HUDEP-2 (cell line): Measurements from ENCODE around the gene NEK11.

ENCODE experiments used
- DNase-seq, 76 experiments: peaks; one replicate each; lab custom pipeline; 2025; ENCODE audit not compliant: unreplicated experiment in 76 of 76; lab: John Stamatoyannopoulos, UW

Gene NEK11

DNA sequence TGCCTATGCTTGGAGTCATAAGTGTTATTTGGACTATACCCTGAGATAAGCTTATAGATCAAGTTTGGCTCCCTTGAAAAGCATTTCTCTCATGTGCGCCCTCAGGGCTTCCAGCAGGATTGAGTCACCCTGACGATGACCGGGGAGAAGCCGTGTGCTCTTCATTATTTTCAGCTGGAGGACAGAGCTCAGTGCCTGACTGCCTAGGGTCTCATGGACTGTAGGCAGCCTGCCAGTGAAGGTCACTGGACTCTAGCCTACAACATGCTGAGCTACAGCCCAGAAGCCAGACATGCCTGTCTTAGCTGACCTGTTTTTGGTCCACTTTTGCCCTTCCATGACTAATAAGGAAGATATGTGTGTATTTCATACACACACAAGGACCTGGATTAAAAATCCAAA is 323.3 kb downstream of the NEK11 start:
- no peak for DNase-seq

DNA sequence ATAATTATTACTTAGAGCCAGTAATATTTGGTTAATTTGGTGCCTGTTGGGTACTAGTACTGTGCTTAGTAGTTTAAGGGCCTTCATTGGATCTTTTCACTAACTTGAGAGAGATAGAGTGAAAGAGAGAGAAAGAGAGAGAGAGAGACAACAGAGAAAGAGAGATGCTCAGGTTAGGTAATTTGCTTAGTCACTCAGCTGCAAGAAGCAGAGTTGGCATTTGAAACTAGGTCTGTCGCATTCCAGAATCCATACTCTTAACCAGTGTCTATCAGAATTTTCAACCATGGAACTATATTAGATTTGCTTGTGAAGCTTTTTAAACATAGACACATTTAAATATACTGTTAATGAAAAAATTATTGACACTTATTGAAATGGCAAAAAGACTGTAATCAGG is 323.8 kb downstream of the NEK11 start:
- DNase-seq, result no peak

DNA sequence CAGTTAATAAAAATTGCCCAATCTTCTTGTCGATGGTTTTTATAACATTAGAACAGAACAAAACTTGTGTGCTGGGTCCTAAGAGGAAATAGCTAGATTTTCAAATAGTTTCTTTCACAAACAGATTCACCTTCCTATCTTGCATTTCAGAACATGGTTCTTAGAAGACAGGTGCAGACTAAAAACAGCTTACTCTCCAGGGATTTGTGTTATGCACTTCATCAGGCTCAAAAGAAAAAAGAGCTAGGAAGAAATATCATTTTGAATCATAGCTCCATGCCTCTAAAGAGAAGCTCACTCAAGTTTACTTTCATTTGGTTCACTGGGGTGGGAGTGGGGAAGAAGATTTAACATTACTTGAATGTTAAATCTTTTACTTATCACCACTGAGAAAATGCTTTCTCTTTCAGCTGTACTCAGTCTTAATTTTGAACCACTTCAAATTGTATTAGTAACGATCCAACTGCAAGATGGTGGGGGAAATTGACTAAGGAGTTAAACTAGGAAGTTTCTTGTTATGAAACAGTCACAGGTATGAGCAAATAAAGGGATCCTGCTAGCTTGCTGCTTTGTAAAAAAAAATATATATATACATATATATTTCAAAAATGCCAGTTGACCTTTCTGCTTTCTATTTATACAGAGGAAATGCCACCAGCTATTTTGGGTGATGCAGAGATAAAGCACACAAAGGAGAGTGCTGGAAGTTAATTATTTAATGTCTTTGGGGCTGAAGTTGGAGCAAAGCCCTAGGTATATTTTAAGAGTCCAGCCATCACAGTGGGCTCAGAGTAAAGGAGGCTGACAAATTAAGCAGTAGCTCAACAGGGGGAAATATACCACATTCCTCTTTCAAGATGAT is 326.6 kb downstream of the NEK11 start:
- DNase-seq, result no peak

DNA sequence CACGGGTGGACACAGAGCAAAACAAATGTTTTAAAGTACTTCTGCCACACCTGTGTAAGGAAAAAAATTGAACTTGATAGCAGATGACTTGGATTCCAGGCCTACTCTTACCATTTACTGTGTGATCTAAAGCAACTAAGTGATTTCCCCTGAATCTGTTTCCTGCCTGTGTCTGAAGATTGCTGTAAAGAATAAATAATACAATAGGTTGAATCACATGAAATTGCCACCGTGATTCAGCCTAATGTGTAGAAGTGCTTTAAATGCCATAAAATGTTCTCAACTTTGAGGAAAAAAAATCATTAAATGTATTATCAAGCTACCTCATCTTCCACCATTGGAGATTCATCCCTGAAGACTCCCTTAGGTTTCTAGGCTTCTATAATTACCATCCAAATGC is 327.3 kb downstream of the NEK11 start:
- no peak for DNase-seq

DNA sequence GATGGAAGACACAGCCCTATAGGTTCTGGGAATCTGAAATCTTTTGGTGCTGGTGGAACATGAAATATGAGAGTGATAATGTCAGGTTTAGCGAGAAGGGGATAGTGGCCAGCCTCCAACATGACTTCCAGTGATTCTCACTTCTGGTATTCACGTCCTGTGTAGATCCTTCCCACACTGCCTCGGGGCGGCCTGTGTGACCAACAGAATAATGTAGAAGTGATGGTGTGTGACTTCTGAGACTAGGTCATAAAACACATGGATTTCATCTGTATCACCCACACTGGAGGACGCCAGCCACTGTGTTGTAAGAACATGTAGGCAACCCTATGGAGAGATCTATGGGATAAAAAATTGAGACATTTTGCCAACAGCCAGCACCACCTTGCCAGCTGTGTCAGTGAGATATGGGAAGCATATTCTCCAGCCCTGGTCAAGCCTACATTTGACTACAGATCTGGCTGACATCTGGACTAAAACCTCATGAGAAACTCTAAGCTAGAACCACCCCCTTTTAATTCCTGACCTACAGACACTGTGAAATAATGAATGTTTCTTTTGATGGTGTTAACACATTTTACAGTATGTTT is 329.4 kb downstream of the NEK11 start:
- DNase-seq, result peak in 60 of 76 experiments; percentile 2 to 82 (median 32)

DNA sequence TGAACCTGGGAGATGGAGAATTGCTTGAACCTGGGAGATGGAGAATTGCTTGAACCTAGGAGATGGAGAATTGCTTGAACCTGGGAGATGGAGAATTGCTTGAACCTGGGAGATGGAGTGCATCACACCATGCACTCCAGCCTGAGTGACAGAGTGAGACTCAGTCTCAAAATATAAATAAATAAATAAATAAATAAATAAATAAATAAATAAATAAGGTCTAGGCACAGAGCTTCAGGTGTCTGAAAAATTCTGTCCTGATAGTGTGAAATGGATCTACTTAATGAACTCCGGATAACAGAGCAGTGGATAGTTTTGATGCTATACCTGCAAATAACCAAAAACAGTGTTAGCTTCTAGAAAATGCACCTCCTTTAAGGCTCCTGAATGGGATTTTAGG is 330.6 kb downstream of the NEK11 start:
- DNase-seq, result no peak

DNA sequence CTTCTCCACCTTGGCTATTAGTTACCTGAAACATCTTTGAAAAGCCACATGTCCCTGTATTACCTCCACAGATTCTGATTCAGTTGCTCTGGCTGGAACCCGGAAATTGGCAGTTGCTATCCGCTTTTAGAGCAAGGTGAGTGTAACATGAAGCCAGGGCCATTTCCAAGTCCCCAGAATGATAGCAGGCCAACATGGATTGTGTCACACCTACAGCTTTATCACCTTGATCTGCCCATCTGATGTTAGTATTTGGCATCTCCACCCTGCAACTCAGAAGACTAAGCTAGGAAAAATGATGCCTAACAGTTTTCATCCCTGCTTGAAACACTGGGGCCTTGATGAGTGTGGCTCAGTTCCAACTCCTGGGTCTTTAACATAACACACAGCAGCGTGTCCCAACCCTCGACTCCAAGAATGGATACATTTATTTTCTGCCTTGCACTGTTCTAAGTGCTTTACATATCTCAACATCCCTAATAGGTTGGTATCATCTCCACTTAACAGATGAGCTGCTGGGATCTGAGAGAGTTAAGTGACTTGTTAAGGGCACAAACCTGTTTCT is 333.6 kb downstream of the NEK11 start:
- DNase-seq, result no peak

DNA sequence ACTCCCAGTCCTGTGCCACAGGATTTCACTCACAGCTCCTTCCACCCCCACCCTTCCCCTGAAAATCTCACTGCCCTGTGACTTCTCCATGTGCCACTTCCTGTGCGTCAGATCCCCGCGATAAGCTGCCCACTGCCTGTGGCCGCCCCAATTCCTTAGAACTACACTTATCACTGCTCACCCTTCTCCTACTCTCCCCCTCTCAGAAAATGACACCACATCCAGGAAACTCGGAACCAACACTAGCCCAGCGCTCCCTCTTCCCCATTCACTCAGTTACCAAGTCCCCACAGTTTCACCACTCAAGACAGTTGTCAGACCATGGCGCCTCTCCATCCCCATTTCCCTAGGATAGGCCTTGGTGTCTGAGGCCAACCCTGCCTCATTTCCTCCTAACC is 334.4 kb downstream of the NEK11 start:
- peak in 29 of 76 experiments; percentile 4 to 42 (median 19) for DNase-seq

DNA sequence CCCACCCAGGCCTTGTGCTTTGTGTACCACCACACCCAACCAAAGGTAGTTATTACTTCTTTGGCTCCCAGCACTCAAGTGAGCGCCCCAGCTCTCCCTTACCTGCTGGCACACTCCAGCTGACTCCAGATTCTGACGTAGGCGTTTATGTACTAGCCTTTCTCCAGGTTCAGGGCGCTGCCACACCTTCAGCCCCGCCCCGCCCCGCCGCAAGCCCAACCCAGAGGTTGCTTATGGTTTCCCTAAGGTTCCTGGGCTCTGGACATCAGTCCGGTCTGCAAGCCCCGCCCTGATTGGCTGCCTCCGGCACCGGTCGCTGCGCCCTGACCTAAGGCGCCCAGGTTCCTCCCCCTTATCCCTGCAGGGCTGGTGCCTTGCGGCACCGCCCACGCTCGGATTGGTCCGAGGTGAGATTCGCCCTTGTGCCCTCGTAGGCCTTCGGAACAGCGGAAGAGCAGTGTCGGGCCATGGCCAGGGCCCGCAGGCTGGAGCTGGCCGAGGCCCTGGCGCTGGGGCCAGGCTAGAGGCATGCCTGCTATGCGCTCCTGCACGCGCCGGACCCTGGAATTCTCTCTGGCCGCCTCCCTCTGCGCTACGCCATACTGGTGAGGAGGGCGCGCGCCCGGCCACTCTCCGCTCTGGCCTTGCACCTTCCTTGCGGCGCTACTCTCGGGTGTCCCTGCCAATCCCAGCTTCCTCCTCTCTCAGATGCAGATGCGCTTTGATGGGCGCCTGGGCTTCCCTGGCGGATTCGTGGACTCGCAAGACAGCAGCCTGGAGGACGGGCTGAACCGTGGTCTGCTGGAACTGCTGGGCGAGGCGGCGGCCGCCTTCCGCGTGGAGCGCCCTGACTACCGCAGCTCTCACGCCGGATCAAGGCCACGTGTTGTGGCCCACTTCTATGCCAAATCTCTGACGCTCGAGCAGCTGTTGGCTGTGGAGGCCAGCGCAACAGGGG is 335.1 kb downstream of the NEK11 start:
- DNase-seq, result peak in 75 of 76 experiments; percentile 23 to 88 (median 73)

DNA sequence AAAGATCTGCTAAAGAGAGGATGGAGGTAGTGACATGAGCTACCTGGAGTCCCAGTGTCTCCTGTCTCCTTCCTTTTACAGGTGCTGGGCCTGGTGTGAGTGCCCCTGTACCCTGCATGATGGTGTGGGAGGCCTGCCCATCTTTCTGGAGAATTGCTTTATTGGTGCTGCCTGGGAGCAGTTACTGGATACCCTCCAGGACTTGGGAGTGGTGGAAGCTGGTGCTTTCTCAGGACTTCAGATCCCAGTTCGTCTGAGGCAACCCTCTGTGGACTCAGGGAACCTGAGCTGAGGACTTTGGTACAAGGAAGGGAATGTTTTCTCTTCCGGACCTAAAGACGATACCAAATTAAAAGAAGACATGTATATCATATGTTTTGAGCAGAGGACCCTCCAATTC is 336.6 kb downstream of the NEK11 start:
- no peak for DNase-seq

DNA sequence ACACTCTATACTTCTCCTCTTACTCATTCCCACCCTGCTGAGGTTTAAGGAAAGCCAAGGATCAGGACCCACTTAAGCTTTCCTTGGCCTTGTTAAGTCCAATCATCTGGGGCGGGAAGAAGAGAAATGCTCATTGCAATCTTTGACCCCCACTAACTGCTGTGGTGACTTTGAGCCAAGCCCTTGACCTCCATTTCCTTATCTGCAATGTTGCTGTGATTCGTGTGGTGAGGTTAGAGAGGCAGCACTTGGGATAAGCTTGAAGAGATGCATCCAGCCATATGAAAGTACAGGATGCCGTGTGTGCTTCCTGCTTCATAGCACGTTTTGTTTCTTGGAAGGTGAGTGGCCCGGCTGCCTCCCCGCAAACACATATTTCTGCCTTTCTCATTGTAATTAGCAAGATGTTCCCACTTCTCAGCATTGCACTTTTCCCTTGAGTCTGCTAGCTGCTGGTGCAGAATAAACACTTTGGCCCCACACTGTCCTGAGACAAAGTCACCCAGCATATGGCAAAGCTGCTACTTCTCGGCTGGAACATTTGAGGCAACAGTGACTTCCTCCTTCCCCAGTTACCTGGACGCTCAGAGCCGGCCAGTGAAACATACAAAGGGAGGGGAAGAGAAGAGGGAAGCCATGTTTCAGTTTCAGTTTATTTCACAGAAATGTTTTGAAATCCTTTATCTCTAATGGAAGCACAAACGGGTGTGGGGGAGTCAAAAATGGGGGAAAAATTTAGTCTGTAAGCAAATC is 344.4 kb downstream of the NEK11 start:
- DNase-seq, result no peak

DNA sequence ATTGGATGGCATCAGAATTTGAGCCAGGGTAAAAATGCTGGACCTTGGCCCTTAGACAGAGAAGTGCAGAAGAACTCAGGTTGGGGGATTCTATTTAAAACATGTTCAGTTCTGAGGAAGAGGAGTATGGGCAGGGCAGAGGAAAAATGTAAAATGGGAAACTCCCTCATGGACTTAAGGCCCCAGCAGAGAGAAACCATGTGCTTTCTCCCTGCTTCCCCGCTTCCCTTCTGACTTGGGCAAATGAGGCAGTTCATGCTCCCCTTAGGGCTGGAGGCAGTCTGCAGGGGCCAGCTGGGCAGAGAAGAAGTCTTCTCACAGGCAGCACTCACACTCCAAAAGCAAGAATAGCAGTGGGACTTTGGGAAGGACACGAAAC is 345.0 kb downstream of the NEK11 start:
- no peak for DNase-seq

DNA sequence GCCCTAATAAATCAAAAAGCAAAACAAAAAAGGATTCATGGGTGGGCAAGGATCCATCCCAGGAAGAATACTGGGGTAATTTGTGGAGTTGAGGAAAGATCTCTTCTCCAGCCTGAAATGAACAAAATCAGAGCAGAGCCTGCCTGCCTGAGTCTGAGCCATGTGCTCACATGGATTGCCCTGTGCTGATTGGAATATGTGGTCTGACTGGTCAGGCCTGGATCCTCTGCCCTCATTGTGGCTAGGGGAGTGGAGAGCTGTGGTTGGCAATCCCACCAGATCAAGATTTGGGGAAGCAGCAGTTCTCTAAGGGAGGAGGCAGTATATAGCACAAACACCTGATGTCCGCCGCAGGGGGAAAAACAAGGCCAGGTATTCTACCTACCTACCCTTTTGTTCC is 348.1 kb downstream of the NEK11 start:
- no peak for DNase-seq

DNA sequence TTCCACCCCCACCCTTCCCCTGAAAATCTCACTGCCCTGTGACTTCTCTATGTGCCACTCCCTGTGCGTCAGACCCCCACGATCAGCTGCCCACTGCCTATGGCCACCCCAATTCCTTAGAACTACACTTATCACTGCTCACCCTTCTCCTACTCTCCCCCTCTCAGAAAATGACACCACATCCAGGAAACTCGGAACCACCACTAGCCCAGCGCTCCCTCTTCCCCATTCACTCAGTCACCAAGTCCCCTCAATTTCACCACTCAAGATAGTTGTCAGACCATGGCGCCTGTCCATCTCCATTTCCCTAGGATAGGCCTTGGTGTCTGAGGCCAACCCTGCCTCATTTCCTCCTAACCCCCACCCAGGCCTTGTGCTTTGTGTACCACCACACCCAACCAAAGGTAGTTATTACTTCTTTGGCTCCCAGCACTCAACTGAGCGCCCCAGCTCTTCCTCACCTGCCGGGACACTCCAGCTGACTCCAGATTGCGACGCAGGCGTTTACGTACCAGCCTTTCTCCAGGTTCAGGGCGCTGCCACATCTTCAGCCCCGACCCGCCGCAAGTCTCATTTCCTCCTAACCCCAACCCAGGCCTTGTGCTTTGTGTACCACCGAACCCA is 354.3 kb downstream of the NEK11 start:
- peak in 1 of 76 experiments; percentile 49 for DNase-seq

DNA sequence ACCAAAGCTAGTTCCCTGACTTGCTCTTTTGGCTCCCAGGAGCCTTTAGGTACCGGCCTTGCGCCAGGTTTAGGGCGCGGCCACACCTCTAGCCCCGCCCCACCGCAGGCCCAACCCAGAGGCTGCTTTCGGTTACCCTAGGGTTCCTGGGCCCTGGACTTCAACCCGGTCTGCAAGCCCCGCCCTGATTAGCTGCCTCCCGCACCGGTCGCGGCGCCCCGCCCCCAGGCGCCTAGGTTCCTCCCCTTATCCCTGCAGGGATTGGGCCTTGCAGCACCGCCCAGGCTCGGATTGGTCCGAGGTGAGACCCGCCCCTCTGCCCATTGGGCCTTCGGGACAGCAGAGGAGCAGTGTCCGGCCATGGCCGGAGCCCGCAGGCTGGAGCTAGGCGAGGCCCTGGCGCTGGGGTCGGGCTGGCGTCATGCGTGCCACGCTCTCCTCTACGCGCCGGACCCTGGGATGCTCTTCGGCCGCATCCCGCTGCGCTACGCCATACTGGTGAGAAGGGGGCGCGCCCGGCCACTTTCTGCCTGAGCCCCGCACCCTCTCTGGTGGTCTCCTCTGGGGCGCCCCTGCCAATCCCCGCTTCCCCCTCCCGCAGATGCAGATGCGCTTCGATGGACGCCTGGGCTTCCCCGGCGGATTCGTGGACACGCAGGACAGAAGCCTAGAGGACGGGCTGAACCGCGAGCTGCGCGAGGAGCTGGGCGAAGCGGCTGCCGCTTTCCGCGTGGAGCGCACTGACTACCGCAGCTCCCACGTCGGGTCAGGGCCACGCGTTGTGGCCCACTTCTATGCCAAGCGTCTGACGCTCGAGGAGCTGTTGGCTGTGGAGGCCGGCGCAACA is 355.0 kb downstream of the NEK11 start, which contains the start of gene NUDT16:
Gene NUDT16 (plus strand): TSS at position 330 of the 847 bp plus-strand sequence. CDS start 31 bp downstream, at position 361.
- peak; percentile 32 to 99 (median 98) for DNase-seq

DNA sequence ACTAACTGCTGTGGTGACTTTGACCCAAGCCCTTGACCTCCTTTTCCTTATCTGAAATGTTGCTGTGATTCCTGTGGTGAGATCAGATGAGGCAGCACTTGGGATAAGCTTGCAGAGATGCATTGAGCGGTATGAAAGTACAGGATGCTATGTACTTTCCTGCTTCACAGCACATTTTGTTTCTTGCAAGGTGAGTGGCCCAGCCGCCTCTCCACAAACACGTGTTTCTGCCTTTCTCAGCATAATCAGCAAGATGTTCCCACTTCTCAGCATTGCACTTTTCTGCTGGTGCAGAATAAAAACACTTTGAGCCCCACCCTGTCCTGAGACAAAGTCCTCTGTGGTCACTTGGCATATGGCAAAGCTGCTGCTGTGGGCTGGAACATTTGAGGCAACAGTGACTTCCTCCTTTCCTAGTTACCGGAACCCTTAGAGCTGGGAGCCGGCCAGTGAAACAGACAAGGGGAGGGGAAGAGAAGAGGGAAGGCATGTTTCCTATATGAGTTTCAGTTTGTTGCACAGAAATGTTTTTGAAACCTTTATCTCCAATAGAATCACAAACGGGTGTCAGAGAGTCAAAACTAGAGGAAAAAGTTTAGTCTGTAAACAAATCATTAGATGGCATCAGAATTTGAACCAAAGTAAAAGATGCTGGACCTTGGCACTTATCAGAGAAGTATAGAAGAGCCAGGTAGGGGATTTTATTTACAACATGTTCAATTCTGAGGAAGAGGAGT is 359.9 kb downstream of the NEK11 start:
- DNase-seq, result peak in 18 of 76 experiments; percentile 2 to 37 (median 10)

DNA sequence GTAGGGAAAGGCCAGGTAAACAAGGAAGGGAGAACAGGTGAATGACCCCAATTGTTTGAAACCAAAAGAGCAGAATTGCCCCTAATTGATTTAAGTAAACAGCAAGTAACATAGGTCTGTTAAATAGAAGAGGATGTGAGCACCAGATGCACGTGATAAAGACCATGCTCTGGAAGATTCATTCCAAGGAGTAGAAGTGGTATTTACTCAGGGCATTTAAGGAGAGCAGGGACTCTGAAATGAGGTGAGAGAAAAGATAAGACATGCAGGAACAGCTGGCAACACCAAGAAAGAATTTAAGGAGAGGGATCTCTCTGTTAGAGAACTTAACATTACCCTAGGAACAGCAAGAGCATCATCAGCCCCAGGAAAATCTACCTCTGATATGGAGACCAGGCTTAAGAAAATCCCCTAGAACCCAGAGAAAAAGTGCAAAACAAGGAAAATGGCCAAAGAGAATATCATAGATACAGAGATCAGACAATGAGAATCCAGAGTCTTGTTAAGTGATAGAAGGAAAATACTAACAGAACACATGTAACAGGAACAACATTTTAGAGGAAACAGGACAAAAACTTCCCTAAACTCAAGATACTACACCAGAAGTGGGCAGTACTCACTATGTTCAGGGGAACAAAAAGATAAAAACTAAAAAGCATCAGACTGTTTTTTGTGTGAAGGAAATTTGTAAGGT is 361.3 kb downstream of the NEK11 start:
- DNase-seq, result no peak

DNA sequence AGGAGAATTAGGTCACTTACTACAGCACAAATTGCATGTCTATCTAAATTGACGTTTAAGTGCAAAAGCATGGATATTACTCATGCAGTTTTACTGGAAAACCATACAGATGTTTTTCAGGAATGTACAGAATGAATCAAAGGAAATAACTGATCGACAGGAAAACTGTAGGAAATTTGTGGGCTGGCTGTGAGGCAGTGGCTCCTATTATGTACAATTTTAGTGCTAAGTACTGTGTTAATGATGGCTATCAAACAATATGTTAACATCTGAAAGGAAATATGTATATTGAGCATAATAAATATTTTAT is 361.8 kb downstream of the NEK11 start:
- DNase-seq, result no peak
